ENCODE measurements around the gene DCUN1D1.

Gene DCUN1D1

GRCh38 chr3:182889948-182890629 lies 90.2 kb downstream of the DCUN1D1 start:
- DNase-seq: no peak
